Endothelial cell of umbilical vein (primary cell): Measurements from ENCODE around the gene TUBD1. TPM values are rescaled to one million over a fixed set of nuclear protein-coding genes. Genes with fewer than 3 reads are reported as not detected.

ENCODE experiments used
- BruUV-seq: library from RNA; stranded (reverse); fragments of 400-500 nt; replicated peaks from 2 replicates; lab custom pipeline; 2021; lab: Mats Ljungman, UMichigan
- CTCF ChIA-PET: fragments of 300-600, 350-600 bp; sonication (Branson Sonifier 250); formaldehyde crosslinking; loops from one replicate; lab custom pipeline; 2021; ENCODE audit warnings: antibody characterized with exemption, inconsistent platforms; lab: Charles Lee
- POLR2A ChIA-PET: fragments of 300-600, 350-600 bp; sonication (Branson Sonifier 250); formaldehyde crosslinking; loops from one replicate; lab custom pipeline; 2021; ENCODE audit warnings: antibody characterized with exemption, inconsistent platforms; lab: Charles Lee
- DNase-seq: peaks from one replicate; pipeline ENCODE4 v3.0.0-alpha.2; 2011; ENCODE audit warnings: low read depth, low spot score
- FAIRE-seq: peaks from 2 replicates; lab custom pipeline; 2011; peaks lifted over from hg19 to GRCh38; lab: Jason Lieb, UNC
- H2AFZ ChIP-seq: 2 replicates; pipeline ENCODE4 v1.6.0; 2012; ENCODE audit warnings: low read depth, low read length, control low read depth, inconsistent platforms
- H3K27ac ChIP-seq: 2 replicates; pipeline ENCODE4 v1.5.1; 2011; ENCODE audit warnings: low read depth, mild to moderate bottlenecking, control low read depth, low read length, moderate library complexity; ENCODE audit not compliant: insufficient read depth
- H3K27me3 ChIP-seq, 2 experiments: 2 replicates each; pipeline versions ENCODE4 v1.6.0 to v1.6.1; 2011; ENCODE audit warnings: low read length in 2 of 2, mixed read lengths in 1 of 2; ENCODE audit not compliant: control insufficient read depth in 2 of 2, insufficient read depth in 2 of 2
- H3K36me3 ChIP-seq, 2 experiments: 2 replicates in 1 of 2; 3 replicates in 1 of 2; pipeline ENCODE4 v1.5.1; 2011; ENCODE audit warnings: low read length in 2 of 2, mild to moderate bottlenecking in 1 of 2, moderate library complexity in 1 of 2; ENCODE audit not compliant: control insufficient read depth in 2 of 2, insufficient read depth in 2 of 2; ENCODE audit errors: extremely low read depth in 1 of 2
- H3K4me1 ChIP-seq: 3 replicates; pipeline ENCODE4 v1.5.1; 2011; ENCODE audit warnings: mild to moderate bottlenecking, low read length; ENCODE audit not compliant: control insufficient read depth, insufficient read depth; ENCODE audit errors: extremely low read depth
- H3K4me2 ChIP-seq: 2 replicates; pipeline ENCODE4 v1.6.1; 2011; ENCODE audit warnings: low read length, control low read depth, mixed read lengths; ENCODE audit not compliant: insufficient read depth
- H3K4me3 ChIP-seq, 3 experiments: fragments of 200-600 bp in 1 of 3; sonication (generic), shearing (Covaris generic) in 1 of 3; replicated peaks in 1 of 3; 2 replicates each; pipeline ENCODE4 v1.5.1; 2011 to 2016; ENCODE audit warnings: control low read depth in 3 of 3, low read length in 3 of 3, mild to moderate bottlenecking in 2 of 3, inconsistent platforms in 1 of 3, low read depth in 1 of 3, moderate library complexity in 1 of 3; ENCODE audit not compliant: insufficient read depth in 1 of 3
- H3K79me2 ChIP-seq: 2 replicates; pipeline ENCODE4 v1.6.0; 2012; ENCODE audit warnings: low read length, inconsistent platforms; ENCODE audit not compliant: control insufficient read depth, insufficient read depth
- H3K9ac ChIP-seq: replicated peaks from 2 replicates; pipeline ENCODE3; 2011; ENCODE audit warnings: low read length, control low read depth; ENCODE audit not compliant: insufficient read depth; ENCODE audit errors: extremely low read depth
- H3K9me1 ChIP-seq: replicated peaks from 3 replicates; pipeline ENCODE4 v1.6.0; 2011; ENCODE audit warnings: mild to moderate bottlenecking, low read length; ENCODE audit not compliant: control insufficient read depth, insufficient read depth; ENCODE audit errors: extremely low read depth
- H3K9me3 ChIP-seq: replicated peaks from 2 replicates; pipeline ENCODE4 v1.5.1; 2012; ENCODE audit warnings: low read length, inconsistent platforms; ENCODE audit not compliant: control insufficient read depth, insufficient read depth
- H4K20me1 ChIP-seq: replicated peaks from 2 replicates; pipeline ENCODE3; 2011; ENCODE audit warnings: mild to moderate bottlenecking, low read length; ENCODE audit not compliant: control insufficient read depth, insufficient read depth; ENCODE audit errors: extremely low read depth
- CTCF ChIP-seq, 2 donors: IDR thresholded peaks; 1 replicate in 1 of 2; 2 replicates in 1 of 2; pipeline ENCODE4 v1.5.1; 2011; ENCODE audit warnings: low read length in 2 of 2, mild to moderate bottlenecking in 2 of 2, moderate library complexity in 2 of 2, control low read depth in 1 of 2, inconsistent platforms in 1 of 2, low read depth in 1 of 2; ENCODE audit not compliant: insufficient read depth in 1 of 2; ENCODE audit errors: extremely low read depth in 1 of 2
- EZH2 ChIP-seq: IDR thresholded peaks from 2 replicates; pipeline ENCODE4 v1.6.1; 2012; ENCODE audit warnings: borderline replicate concordance, low read depth, mild to moderate bottlenecking, moderate library complexity, low read length, inconsistent platforms; ENCODE audit not compliant: severe bottlenecking
- GATA2 ChIP-seq: IDR thresholded peaks from 2 replicates; pipeline ENCODE4 v1.7.0; 2011; ENCODE audit warnings: low read depth, mild to moderate bottlenecking, moderate library complexity, mixed read lengths, low read length; ENCODE audit not compliant: insufficient read length, insufficient read depth
- MYC ChIP-seq: IDR thresholded peaks from one replicate; pipeline ENCODE4 v1.6.1; 2011; ENCODE audit warnings: mild to moderate bottlenecking, low read depth, low read length
- POLR2A ChIP-seq: IDR thresholded peaks from 2 replicates; pipeline ENCODE4 v1.6.1; 2012; ENCODE audit warnings: low read depth, mild to moderate bottlenecking, control low read depth, low read length
- POLR2AphosphoS5 ChIP-seq: IDR thresholded peaks from 2 replicates; pipeline ENCODE4 v1.6.1; 2012; ENCODE audit warnings: low read depth, mild to moderate bottlenecking, control low read depth, low read length, moderate library complexity; ENCODE audit not compliant: insufficient read depth
- dilution Hi-C: fragments of 300-500 bp; cut with MboI; formaldehyde crosslinking; loops from one replicate; pipeline ENCODE4 v1.15.0; 2019; ENCODE audit warnings: low sequenced_read_pairs; ENCODE audit not compliant: extremely low pct_ligation_motif_present
- intact Hi-C: fragments of 100-400 bp; cut with micrococcal nuclease; formaldehyde crosslinking; loops from one replicate; pipeline ENCODE4 v1.10.0; 2022
- polyA plus RNA-seq, 4 experiments: library from polyadenylated mRNA; depleted of rRNA in 3 of 4; stranded (reverse) in 3 of 4; unstranded in 1 of 4; fragments of >200 nt; gene quantifications; 2 replicates each; pipeline versions ENCODE4 v1.2.1 to v1.2.3, GENCODE V29; 2011 to 2012; ENCODE audit warnings: missing spikeins in 1 of 4
- total RNA-seq: library from RNA; stranded (reverse); gene quantifications from 2 replicates; pipeline ENCODE4 v1.2.3, GENCODE V29; 2021
- TF ChIP-seq, protein P1 (sequence below): IDR thresholded peaks from 2 replicates; pipeline ENCODE4 v1.6.1; 2011; ENCODE audit not compliant: insufficient read depth, insufficient read length

The TUBD1 gene
- total and polyA plus RNA-seq, 2 donors (not counting 3 experiments of a cell fraction or from before 2014, with no cell fraction given): 4.9 to 11.3 TPM

DNA sequence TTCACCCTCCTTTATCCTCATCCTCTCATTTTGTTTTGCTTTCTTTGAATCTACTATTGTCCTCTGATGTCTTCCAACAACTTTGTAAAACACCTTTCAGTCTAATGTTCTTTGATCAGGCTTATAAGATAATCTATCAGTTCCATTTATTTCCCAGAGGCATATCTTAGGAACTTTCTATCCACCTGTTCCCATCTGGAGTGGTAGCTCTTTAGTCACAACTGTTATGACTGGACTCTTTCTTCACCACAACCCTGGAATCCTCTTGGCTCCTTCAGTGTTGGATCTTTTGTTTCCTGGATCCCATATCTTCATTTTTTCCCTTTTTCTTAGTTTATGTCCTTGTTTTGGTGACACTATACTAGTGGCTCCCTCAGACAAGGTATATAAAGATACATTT is 23.7 kb upstream of the TUBD1 start:
- no peak overlapping the region for H3K4me3 ChIP-seq
- ChIA-PET CTCF (interaction anchor here (0.6 to 4.4 kb wide), 2 partner anchors 120 to 263 kb away, joined by 3 to 86 read pairs; no protein-coding TSS in a partner anchor), POLR2A (no interaction called here)
- H3K9me3 ChIP-seq: no peaks in the 10 kb centered on the region
- H3K27me3 ChIP-seq: no peaks in the 10 kb centered on the region
- H4K20me1 ChIP-seq: no peaks in the 10 kb centered on the region
- no peaks in the 10 kb centered on the region for H3K9me1 ChIP-seq
- H2AFZ ChIP-seq: no peak overlapping the region
- TF ChIP-seq GATA2 (no peak), EZH2 (no peak), MYC (no peak)
- TF ChIP-seq, protein P1, sequence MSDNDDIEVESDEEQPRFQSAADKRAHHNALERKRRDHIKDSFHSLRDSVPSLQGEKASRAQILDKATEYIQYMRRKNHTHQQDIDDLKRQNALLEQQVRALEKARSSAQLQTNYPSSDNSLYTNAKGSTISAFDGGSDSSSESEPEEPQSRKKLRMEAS: no peak
- no peak for FAIRE-seq
- no peak for DNase-seq
- no peaks in the 10 kb centered on the region for H3K79me2 ChIP-seq
- no peaks in the 10 kb centered on the region for H3K4me1 ChIP-seq
- no TSS peak for BruUV-seq
- intact Hi-C loops (loop anchor here (10.0 kb wide), 1 partner anchor 118 kb away; no protein-coding TSS in a partner anchor), dilution Hi-C loops (no loop called here)
- H3K4me2 ChIP-seq: no peak overlapping the region
- H3K9ac ChIP-seq: no peak overlapping the region
- H3K36me3 ChIP-seq: peaks cover 2 to 5% of the 10 kb centered on the region in 2 experiments
- no peak overlapping the region for H3K27ac ChIP-seq

GRCh38 chr17:59914274-59914854 is 21.6 kb upstream of the TUBD1 start:
- Histone ChIP-seq H2AFZ (no peak overlapping the region), H3K9me3 (no peaks in the 10 kb centered on the region), H3K36me3 (peaks cover 2 to 5% of the 10 kb centered on the region in 2 experiments), H4K20me1 (no peaks in the 10 kb centered on the region), H3K4me2 (no peak overlapping the region), H3K4me1 (no peaks in the 10 kb centered on the region), H3K27ac (no peak overlapping the region), H3K4me3 (no peak overlapping the region), H3K79me2 (no peaks in the 10 kb centered on the region), H3K9me1 (no peaks in the 10 kb centered on the region), H3K27me3 (no peaks in the 10 kb centered on the region), H3K9ac (no peak overlapping the region)
- FAIRE-seq (peak; percentile 93), DNase-seq (peak; percentile 46)
- intact Hi-C loops (loop anchor here (10.0 kb wide), 1 partner anchor 120 kb away; no protein-coding TSS in a partner anchor), dilution Hi-C loops (no loop called here)
- ChIA-PET CTCF (interaction anchor here (0.6 to 4.4 kb wide), 46 partner anchors 9 to 646 kb away, joined by 3 to 86 read pairs (median 5); partner anchors contain the start of genes PTRH2, RNFT1, RPS6KB1 and TUBD1), POLR2A (no interaction called here)
- BruUV-seq: no TSS peak
- peak; percentile 30 to 33 for TF ChIP-seq CTCF (IDR thresholded peaks at IDR 0.05; ENCODE audit: extremely low read depth in 1 of 2, insufficient read depth in 1 of 2, low read depth in 1 of 2, low read length in 2 of 2)
- TF ChIP-seq POLR2AphosphoS5: no peak
- TF ChIP-seq POLR2A: no peak
- no peak for TF ChIP-seq EZH2
- TF ChIP-seq, protein P1: no peak
